ENCODE data around the gene GSE1.

- no peak for TF ChIP-seq CTCF (conservative IDR thresholded peaks at IDR 0.05 in 1 of 2, IDR thresholded peaks at IDR 0.05 in 1 of 2; ENCODE audit: extremely low read depth in 1 of 2, insufficient read depth in 1 of 2, low read depth in 1 of 2, low read length in 2 of 2)
- TF ChIP-seq EZH2 (IDR thresholded peaks at IDR 0.05; ENCODE audit: borderline replicate concordance, low read length): no peak
Measured at GRCh38 chr16:85712801-85713200, 99.7 kb downstream of the GSE1 start.

All from mammary epithelial cell (primary cell).